IMR-90 (cell line): ENCODE measurements around the gene SRRM3. TPM values are rescaled to one million over a fixed set of nuclear protein-coding genes. Genes with fewer than 3 reads are reported as not detected.
A peak's percentile ranks its signal among the peaks of the same experiment; 100 is the strongest.

ENCODE experiments used
- ATAC-seq: fragments of 200-7000 bp; cut with Tn5 transposase; 2 replicates; pipeline ENCODE4 v1.9.1; 2020; ENCODE audit warnings: low read depth, mild to moderate bottlenecking, moderate library complexity
- BruUV-seq: library from RNA; stranded (reverse); fragments of 400-500 nt; replicated peaks from 2 replicates; lab custom pipeline; 2021; lab: Mats Ljungman, UMichigan
- CTCF ChIA-PET: fragments of 300-600 bp; formaldehyde crosslinking; extraction: SDS; loops from one replicate; lab custom pipeline; 2021; ENCODE audit warnings: antibody characterized with exemption; lab: Yijun Ruan, JAX
- POLR2A ChIA-PET: fragments of 300-600 bp; sonication (Branson Sonifier 250); formaldehyde crosslinking; loops from one replicate; lab custom pipeline; 2022; ENCODE audit warnings: antibody characterized with exemption; ENCODE audit not compliant: unreplicated experiment; lab: Charles Lee
- DNase-seq: peaks from one replicate; pipeline ENCODE4 v3.0.0; 2013
- H2AFZ ChIP-seq: replicated peaks from 2 replicates; pipeline ENCODE3; 2013; ENCODE audit warnings: low read length, mild to moderate bottlenecking; ENCODE audit not compliant: poor library complexity
- H2AK5ac ChIP-seq: 2 replicates; pipeline ENCODE4 v1.6.1; 2013; ENCODE audit warnings: low read depth, low read length, inconsistent platforms
- H2AK9ac ChIP-seq: replicated peaks from 2 replicates; pipeline ENCODE3; 2013; ENCODE audit warnings: mild to moderate bottlenecking, low read depth, low read length, moderate library complexity; ENCODE audit not compliant: poor library complexity
- H2BK120ac ChIP-seq: 2 replicates; pipeline ENCODE4 v1.6.1; 2013; ENCODE audit warnings: low read depth, low read length, inconsistent platforms
- H2BK15ac ChIP-seq: 3 replicates; pipeline ENCODE4 v1.6.1; 2013; ENCODE audit warnings: low read depth, low read length, inconsistent platforms
- H2BK20ac ChIP-seq: 2 replicates; pipeline ENCODE4 v1.6.1; 2013; ENCODE audit warnings: low read depth, mild to moderate bottlenecking, inconsistent platforms, low read length, moderate library complexity
- H2BK5ac ChIP-seq: 2 replicates; pipeline ENCODE4 v1.6.1; 2013; ENCODE audit warnings: mild to moderate bottlenecking, low read depth, low read length, inconsistent platforms; ENCODE audit not compliant: poor library complexity, severe bottlenecking
- H3K14ac ChIP-seq: replicated peaks from 2 replicates; pipeline ENCODE4 v1.6.1; 2013; ENCODE audit warnings: low read depth, low read length, inconsistent platforms
- H3K18ac ChIP-seq: 2 replicates; pipeline ENCODE4 v1.6.1; 2013; ENCODE audit warnings: low read depth, low read length, control low read depth
- H3K23ac ChIP-seq: 2 replicates; pipeline ENCODE4 v1.6.1; 2013; ENCODE audit warnings: low read depth, low read length, inconsistent platforms
- H3K27ac ChIP-seq: 2 replicates; pipeline ENCODE4 v1.5.1; 2013; ENCODE audit warnings: mild to moderate bottlenecking, control low read depth, low read length; ENCODE audit not compliant: insufficient read depth
- H3K27me3 ChIP-seq: 2 replicates; pipeline ENCODE4 v1.6.1; 2013; ENCODE audit warnings: low read length; ENCODE audit not compliant: control insufficient read depth, insufficient read depth
- H3K36me3 ChIP-seq: 2 replicates; pipeline ENCODE4 v1.6.1; 2013; ENCODE audit warnings: low read length, mixed read lengths; ENCODE audit not compliant: control insufficient read depth, insufficient read depth
- H3K4ac ChIP-seq: 2 replicates; pipeline ENCODE4 v1.6.1; 2013; ENCODE audit warnings: low read depth, low read length, inconsistent platforms
- H3K4me1 ChIP-seq: 2 replicates; pipeline ENCODE4 v1.6.1; 2013; ENCODE audit warnings: low read length, mixed read lengths; ENCODE audit not compliant: control insufficient read depth, insufficient read depth
- H3K4me2 ChIP-seq: 2 replicates; pipeline ENCODE4 v1.6.1; 2013; ENCODE audit warnings: low read depth, mild to moderate bottlenecking, control low read depth, low read length, moderate library complexity
- H3K4me3 ChIP-seq: 2 replicates; pipeline ENCODE4 v1.5.1; 2013; ENCODE audit warnings: low read depth, mild to moderate bottlenecking, control low read depth, low read length, moderate library complexity; ENCODE audit not compliant: insufficient read depth
- H3K56ac ChIP-seq: 2 replicates; pipeline ENCODE4 v1.6.1; 2013; ENCODE audit warnings: low read length, inconsistent platforms; ENCODE audit not compliant: insufficient read depth; ENCODE audit errors: extremely low read depth
- H3K79me1 ChIP-seq, 2 experiments: 2 replicates each; pipeline ENCODE4 v1.6.1; 2013; ENCODE audit warnings: low read length in 2 of 2, inconsistent platforms in 1 of 2, low read depth in 1 of 2
- H3K9ac ChIP-seq: 2 replicates; pipeline ENCODE4 v1.6.1; 2013; ENCODE audit warnings: low read depth, low read length, control low read depth
- H3K9me1 ChIP-seq: 2 replicates; pipeline ENCODE4 v1.6.1; 2013; ENCODE audit warnings: low read length, inconsistent platforms; ENCODE audit not compliant: insufficient read depth
- H3K9me3 ChIP-seq: 2 replicates; pipeline ENCODE4 v1.6.1; 2013; ENCODE audit warnings: low read length; ENCODE audit not compliant: control insufficient read depth, insufficient read depth
- H4K20me1 ChIP-seq: 2 replicates; pipeline ENCODE4 v1.6.1; 2013; ENCODE audit warnings: low read length, inconsistent platforms; ENCODE audit not compliant: insufficient read depth
- H4K5ac ChIP-seq: 2 replicates; pipeline ENCODE4 v1.6.1; 2013; ENCODE audit warnings: mild to moderate bottlenecking, low read depth, low read length, control low read depth
- H4K8ac ChIP-seq, 2 experiments: 2 replicates each; pipeline ENCODE4 v1.6.1; 2013; ENCODE audit warnings: low read depth in 2 of 2, low read length in 2 of 2, control low read depth in 1 of 2, inconsistent platforms in 1 of 2
- H4K91ac ChIP-seq: 2 replicates; pipeline ENCODE4 v1.6.1; 2013; ENCODE audit warnings: low read depth, low read length, inconsistent platforms; ENCODE audit not compliant: insufficient read depth
- BHLHE40 ChIP-seq: fragments of 150-350 bp; IDR thresholded peaks from 2 replicates; pipeline ENCODE4 v1.6.1; 2016; ENCODE audit warnings: mild to moderate bottlenecking, low read depth, low read length
- CEBPB ChIP-seq: IDR thresholded peaks from 2 replicates; pipeline ENCODE4 v1.6.1; 2012; ENCODE audit warnings: low read depth, low read length, improper control_type of control experiment
- CHD1 ChIP-seq: IDR thresholded peaks from 2 replicates; pipeline ENCODE4 v1.6.1; 2012; ENCODE audit warnings: low read depth, low read length, improper control_type of control experiment
- CTCF ChIP-seq: conservative IDR thresholded peaks from 2 replicates; pipeline ENCODE4 v1.5.1; 2012; ENCODE audit warnings: mild to moderate bottlenecking, low read depth, low read length, improper control_type of control experiment
- ELK1 ChIP-seq: fragments of 150-350 bp; IDR thresholded peaks from 2 replicates; pipeline ENCODE4 v1.6.1; 2016; ENCODE audit warnings: low read depth, mild to moderate bottlenecking, low read length, moderate library complexity, borderline replicate concordance
- FOS ChIP-seq: fragments of 150-350 bp; IDR thresholded peaks from 2 replicates; pipeline ENCODE4 v1.6.1; 2016; ENCODE audit warnings: low read depth, low read length
- MAFK ChIP-seq: IDR thresholded peaks from 2 replicates; pipeline ENCODE4 v1.6.1; 2012; ENCODE audit warnings: low read depth, low read length, improper control_type of control experiment
- MAZ ChIP-seq: IDR thresholded peaks from 2 replicates; pipeline ENCODE4 v1.6.1; 2012; ENCODE audit warnings: low read depth, mild to moderate bottlenecking, low read length, improper control_type of control experiment, moderate library complexity, borderline replicate concordance
- MXI1 ChIP-seq: IDR thresholded peaks from 2 replicates; pipeline ENCODE4 v1.6.1; 2012; ENCODE audit warnings: low read depth, mild to moderate bottlenecking, low read length, moderate library complexity, borderline replicate concordance
- NFE2L2 ChIP-seq: fragments of 150-350 bp; IDR thresholded peaks from 2 replicates; pipeline ENCODE4 v1.6.1; 2016; ENCODE audit warnings: low read depth, mild to moderate bottlenecking, low read length
- POLR2A ChIP-seq: IDR thresholded peaks from 2 replicates; pipeline ENCODE4 v1.6.1; 2012; ENCODE audit warnings: mild to moderate bottlenecking, low read depth, low read length
- RAD21 ChIP-seq: IDR thresholded peaks from 2 replicates; pipeline ENCODE4 v1.6.1; 2012; ENCODE audit warnings: low read length, improper control_type of control experiment
- RFX5 ChIP-seq: IDR thresholded peaks from 2 replicates; pipeline ENCODE4 v1.8.0; 2012; ENCODE audit warnings: low read depth, mild to moderate bottlenecking, low read length, moderate library complexity
- SMC3 ChIP-seq: fragments of 150-350 bp; IDR thresholded peaks from 2 replicates; pipeline ENCODE4 v1.6.1; 2016; ENCODE audit warnings: low read depth, mild to moderate bottlenecking, antibody characterized with exemption, low read length, moderate library complexity
- WGBS, 2 experiments: methylation state at CpG; one replicate each; pipeline versions ENCODE4 v1.1.5 to v1.1.7; 2013; ENCODE audit warnings: missing lambda C conversion rate in 2 of 2; ENCODE audit not compliant: insufficient read length in 1 of 2; ENCODE audit errors: extremely low coverage in 2 of 2; 5-methylcytosine and 5-hydroxymethylcytosine counted together
- dilution Hi-C: fragments of 300-500 bp; cut with HindIII; formaldehyde crosslinking; loops from one replicate; pipeline ENCODE4 v1.14.3; 2018; ENCODE audit warnings: low sequenced_read_pairs; ENCODE audit not compliant: unreplicated experiment
- in situ Hi-C: fragments of 300-500 bp; cut with MboI; formaldehyde crosslinking; loops from 3 replicates; pipeline ENCODE4 v1.14.3; 2019; ENCODE audit warnings: low sequenced_read_pairs, inconsistent platforms, mixed read lengths
- intact Hi-C: fragments of 100-400 bp; cut with micrococcal nuclease; formaldehyde crosslinking; loops from 2 replicates; pipeline ENCODE4 v1.10.0; 2022
- polyA plus RNA-seq, 3 experiments: library from polyadenylated mRNA; depleted of rRNA; stranded (reverse); fragments of >200 nt; gene quantifications; 2 replicates each; pipeline ENCODE4 v1.2.3, GENCODE V29; 2012; ENCODE audit warnings: low replicate concordance in 1 of 3
- total RNA-seq: library from RNA; depleted of rRNA; stranded (reverse); fragments of >200 nt; gene quantifications from 2 replicates; pipeline ENCODE4 v1.2.3, GENCODE V29; 2012

SRRM3 gene
- total and polyA plus RNA-seq, 2 of the 4 experiments (the other 2 are of a cell fraction), result 0.18 to 2.5 TPM

- Histone ChIP-seq H3K23ac (no peak overlapping the region), H4K8ac (no peak overlapping the region), H3K79me1 (peaks cover 12 to 84% of the 10 kb centered on the region in 2 experiments), H2BK20ac (no peak overlapping the region), H3K4me2 (no peak overlapping the region), H3K14ac (no peak overlapping the region), H3K18ac (no peak overlapping the region), H3K27me3 (no peaks in the 10 kb centered on the region), H4K5ac (no peak overlapping the region), H3K4ac (no peak overlapping the region), H4K20me1 (peaks cover 97% of the 10 kb centered on the region), H3K36me3 (peaks cover 47% of the 10 kb centered on the region), H3K9ac (no peak overlapping the region), H3K4me1 (peaks cover 7% of the 10 kb centered on the region), H3K27ac (no peak overlapping the region), H2AK5ac (no peak overlapping the region), H2AFZ (no peak overlapping the region), H3K56ac (no peak overlapping the region), H3K4me3 (no peak overlapping the region), H2BK120ac (no peak overlapping the region), H3K9me1 (peaks cover 28% of the 10 kb centered on the region), H4K91ac (no peak overlapping the region), H2AK9ac (no peak overlapping the region), H2BK15ac (no peak overlapping the region), H3K9me3 (no peaks in the 10 kb centered on the region), H2BK5ac (no peak overlapping the region)
- WGBS, 2 experiments, result 100% methylated on average over 1 of the region's 15 CpGs; no CpG with 5 or more reads in 1 of the 2 experiments
- no peak for ATAC-seq
- CTCF ChIA-PET, result no interaction called here
- dilution Hi-C loops, result no loop called here
- in situ Hi-C loops, result no loop called here
- POLR2A ChIA-PET, result no interaction called here
- intact Hi-C loops, result no loop called here
- no peak for DNase-seq
- no peak for TF ChIP-seq MAZ
- no peak for TF ChIP-seq RAD21
- no peak for TF ChIP-seq MXI1
- no peak for TF ChIP-seq POLR2A
- no peak for TF ChIP-seq MAFK
- no peak for TF ChIP-seq BHLHE40
- TF ChIP-seq SMC3, result no peak
- TF ChIP-seq ELK1, result no peak
- no peak for TF ChIP-seq CEBPB
- no peak for TF ChIP-seq CHD1
- TF ChIP-seq CTCF, result no peak
- no peak for TF ChIP-seq RFX5
- TF ChIP-seq NFE2L2, result no peak
- TF ChIP-seq FOS, result no peak
- TSS peak; percentile 59 for BruUV-seq
Measured at GRCh38 chr7:76328389-76328788, 126.7 kb downstream of the SRRM3 start.
